GM10266 (cell line): ENCODE results near the gene TBCE.
"Not testable (repeated sequence)": the region's sequence is repeated elsewhere in the genome, so short reads cannot be mapped to it uniquely, and the experiment has no call there.

Source experiments
- DNase-seq: peaks from one replicate; pipeline ENCODE4 v3.0.0; 2012; ENCODE audit errors: extremely low spot score
- TF ChIP-seq, protein P1 (sequence below): IDR thresholded peaks from 2 replicates; pipeline ENCODE4 v1.5.1; 2012; ENCODE audit warnings: mild to moderate bottlenecking, low read depth; ENCODE audit not compliant: control insufficient read depth, insufficient read depth; ENCODE audit errors: missing control alignments

TBCE gene

DNA sequence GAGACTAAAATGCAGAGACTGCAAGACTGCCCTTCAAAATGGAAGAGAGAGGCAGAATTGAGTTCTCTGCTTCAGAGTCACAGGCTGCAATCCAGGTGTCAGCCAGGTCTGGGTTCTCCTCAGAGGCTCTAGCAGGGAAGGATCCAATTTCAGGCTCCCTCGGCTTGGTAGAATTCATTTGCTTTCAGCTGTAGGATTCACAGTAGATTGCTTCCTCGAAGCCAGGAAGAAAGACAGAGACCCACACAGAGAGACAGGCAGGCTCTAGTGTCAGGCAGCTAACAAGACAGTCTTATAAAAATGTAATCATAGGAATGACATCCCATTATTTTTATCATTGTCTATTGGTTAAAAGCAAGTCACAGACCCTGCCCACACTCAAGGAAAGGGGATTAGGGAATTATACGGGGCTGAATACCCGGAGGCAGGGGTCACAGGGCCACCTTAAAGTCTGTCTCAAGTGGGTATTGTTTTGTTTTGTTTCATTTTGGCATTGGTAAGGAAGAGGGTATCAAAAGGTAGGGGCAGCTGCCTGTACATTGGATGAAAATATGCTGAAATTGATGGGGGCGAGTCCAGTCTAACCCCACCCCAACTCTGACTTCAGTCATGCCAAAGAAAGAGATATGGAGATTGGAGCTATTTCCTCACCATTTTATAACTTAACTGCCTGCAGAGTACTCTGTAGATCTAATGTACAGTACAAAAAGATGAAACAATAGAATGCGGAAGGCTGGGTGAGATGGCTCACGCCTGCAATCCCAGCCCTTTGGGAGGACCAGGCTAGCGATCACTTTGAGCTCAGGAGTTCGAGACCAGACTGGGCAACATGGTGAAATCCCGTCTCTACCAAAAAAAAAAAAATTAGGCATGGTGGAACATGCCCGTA, 9.5 kb upstream of the TBCE start:
- TF ChIP-seq, protein P1, sequence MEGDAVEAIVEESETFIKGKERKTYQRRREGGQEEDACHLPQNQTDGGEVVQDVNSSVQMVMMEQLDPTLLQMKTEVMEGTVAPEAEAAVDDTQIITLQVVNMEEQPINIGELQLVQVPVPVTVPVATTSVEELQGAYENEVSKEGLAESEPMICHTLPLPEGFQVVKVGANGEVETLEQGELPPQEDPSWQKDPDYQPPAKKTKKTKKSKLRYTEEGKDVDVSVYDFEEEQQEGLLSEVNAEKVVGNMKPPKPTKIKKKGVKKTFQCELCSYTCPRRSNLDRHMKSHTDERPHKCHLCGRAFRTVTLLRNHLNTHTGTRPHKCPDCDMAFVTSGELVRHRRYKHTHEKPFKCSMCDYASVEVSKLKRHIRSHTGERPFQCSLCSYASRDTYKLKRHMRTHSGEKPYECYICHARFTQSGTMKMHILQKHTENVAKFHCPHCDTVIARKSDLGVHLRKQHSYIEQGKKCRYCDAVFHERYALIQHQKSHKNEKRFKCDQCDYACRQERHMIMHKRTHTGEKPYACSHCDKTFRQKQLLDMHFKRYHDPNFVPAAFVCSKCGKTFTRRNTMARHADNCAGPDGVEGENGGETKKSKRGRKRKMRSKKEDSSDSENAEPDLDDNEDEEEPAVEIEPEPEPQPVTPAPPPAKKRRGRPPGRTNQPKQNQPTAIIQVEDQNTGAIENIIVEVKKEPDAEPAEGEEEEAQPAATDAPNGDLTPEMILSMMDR = no peak
- no peak for DNase-seq

DNA sequence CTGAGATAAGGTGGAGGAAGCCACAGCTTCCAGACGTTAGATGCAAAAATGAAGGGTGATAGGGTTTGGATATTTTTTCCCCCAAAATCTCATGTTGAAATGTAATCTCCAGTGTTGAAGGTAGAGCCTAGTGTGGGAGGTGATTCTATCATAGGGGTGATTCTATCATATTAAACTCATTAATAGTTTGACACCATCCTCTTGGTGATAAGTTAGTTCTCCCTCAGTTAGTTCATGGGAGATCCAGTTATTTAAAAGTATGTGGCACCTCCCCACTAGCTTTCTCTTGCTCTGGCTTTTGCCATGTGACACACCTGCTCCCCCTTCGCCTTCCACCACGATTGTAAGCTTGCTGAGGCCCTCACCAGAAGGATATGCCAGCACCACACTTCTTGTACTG, 8.3 kb upstream of the TBCE start:
- TF ChIP-seq, protein P1 = no peak

DNA sequence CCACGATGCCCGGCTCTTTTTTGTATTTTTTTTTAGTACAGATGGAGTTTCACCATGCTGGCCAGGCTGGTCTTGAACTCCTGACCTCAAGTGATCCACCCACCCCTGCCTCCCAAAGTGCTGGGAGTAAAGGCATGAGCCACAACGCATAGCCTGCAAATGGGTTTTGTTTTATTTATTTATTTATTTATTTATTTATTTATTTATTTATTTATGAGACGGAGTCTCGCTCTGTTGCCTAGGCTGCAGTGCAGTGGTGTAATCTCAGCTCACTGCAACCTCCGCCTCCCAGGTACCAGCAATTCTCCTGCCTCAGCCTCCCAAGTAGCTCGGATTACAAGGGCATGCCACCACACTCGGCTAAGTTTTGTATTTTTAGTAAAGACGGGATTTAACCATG, 3.0 kb upstream of the TBCE start:
- DNase-seq = not testable (repeated sequence)

More for the DNA sequence above, 8.3 kb upstream of the TBCE start:
- DNase-seq = no peak

DNA sequence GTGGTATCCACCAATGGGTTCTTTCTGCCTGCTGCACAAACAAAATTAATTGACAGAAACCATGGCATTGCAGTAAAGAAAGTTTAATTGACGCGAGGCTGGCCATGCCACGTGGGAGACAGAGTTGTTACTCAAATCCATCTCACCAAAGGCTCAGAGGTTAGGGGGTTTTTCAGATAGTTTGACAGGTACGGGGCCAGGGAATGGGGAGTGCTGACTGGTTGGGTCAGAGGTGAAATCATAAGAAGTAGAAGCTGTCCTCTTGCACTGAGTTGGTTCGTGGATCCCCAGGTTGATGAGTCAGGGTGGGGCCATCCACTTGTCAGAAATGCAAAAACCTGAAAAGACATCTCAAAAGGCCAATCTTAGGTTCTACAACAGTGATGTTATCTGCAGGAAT, 941 bp upstream of the TBCE start:
- TF ChIP-seq, protein P1 = no peak

DNA sequence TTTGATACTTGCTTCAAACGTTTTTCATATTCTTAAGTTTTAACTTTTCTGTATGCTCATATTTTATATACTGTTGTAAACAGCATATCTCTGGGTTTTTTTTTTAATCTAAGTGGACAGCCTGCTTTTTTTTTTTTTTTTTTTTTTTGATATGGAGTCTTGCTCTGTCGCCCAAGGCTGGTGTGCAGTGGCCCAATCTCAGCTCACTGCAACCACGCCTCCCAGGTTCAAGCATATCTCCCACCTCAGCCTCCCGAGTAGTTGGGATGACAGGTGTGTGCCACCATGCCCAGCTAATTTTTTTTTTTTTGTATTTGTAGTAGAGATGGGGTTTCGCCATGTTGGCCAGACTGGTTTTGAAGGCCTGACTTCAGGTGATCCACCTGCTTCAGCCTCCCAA, 1.2 kb downstream of the TBCE start:
- TF ChIP-seq, protein P1 = no peak
- no peak for DNase-seq

More for the DNA sequence above, 941 bp upstream of the TBCE start:
- no peak for DNase-seq

DNA sequence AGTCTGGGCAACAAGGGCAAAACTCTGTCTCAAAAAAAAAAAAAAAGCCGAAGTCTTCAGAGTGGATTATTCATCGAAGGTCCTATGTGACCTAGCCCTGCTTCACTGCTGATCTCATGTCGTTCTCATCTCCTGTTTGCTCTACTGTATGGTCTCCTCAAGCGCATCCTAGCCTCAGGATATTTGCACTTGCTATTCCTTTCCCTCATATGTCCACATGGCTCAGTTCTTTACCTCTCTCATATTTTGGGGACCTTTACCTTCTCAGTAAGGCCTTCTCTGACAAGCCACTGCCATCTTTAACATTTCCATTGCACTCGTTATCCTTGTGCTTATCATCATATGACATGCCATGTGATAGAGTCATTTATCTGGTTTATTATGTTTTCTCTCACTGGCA, 2.6 kb downstream of the TBCE start:
- DNase-seq = no peak
- TF ChIP-seq, protein P1 = no peak

DNA sequence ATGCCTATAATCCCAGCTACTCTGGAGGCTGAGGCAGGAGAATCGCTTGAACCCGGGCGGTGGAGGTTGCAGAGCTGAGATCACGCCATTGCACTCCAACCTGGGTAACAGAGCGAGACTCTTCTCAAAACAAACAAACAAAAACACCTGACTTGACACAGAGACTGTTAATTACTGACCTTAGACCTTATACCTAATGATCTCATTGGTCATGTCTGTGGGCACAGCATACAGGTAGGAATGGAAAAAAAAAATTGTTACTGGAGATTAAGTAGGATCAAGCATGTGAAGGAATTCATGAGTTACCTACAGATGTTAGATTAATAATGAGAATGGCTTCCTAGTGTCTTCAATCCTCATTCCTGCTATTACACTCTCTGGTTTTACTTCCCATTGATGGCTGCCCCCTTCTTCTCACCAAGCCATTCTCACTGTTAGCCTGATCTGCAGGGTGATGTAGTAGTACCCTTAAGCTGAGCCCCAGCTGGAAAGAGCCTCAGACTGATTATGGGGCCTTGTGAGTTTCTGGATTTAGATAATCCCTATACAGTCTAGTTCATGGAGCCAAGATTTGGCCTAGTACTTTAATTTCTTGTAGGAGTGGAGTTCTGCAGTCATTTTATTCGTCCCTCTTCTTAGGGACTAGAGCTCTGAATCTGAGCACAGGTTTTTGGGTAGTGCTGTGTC, 8.8 kb downstream of the TBCE start:
- DNase-seq = no peak
- TF ChIP-seq, protein P1 = no peak

DNA sequence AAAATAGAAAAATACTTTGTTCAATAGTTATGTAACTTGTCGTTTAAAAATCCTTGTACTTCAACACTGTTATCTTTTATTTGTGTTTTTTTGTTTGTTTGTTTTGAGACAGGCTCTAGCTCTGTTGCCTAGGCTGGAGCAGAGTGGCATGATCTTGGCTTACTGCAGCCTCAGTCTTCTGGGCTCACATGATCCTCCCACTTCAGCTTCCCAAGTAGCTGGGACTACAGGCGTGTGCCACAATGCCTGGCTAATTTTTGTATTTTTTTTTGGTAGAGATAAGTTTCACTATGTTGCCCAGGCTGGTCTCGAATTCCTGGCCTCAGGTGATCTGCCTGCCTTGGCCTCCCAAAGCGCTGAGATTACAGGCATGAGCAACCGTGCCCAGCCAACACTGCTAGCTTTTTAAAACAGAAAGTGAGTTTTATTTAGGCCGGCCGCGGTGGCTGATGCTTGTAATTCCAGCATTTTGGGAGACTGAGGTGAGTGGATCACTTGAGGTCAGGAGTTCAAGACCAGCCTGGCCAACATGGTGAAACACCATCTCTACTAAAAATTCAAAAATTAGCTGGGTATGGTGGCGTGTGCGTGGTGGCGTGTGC, 11.0 kb downstream of the TBCE start:
- DNase-seq = not testable (repeated sequence)

DNA sequence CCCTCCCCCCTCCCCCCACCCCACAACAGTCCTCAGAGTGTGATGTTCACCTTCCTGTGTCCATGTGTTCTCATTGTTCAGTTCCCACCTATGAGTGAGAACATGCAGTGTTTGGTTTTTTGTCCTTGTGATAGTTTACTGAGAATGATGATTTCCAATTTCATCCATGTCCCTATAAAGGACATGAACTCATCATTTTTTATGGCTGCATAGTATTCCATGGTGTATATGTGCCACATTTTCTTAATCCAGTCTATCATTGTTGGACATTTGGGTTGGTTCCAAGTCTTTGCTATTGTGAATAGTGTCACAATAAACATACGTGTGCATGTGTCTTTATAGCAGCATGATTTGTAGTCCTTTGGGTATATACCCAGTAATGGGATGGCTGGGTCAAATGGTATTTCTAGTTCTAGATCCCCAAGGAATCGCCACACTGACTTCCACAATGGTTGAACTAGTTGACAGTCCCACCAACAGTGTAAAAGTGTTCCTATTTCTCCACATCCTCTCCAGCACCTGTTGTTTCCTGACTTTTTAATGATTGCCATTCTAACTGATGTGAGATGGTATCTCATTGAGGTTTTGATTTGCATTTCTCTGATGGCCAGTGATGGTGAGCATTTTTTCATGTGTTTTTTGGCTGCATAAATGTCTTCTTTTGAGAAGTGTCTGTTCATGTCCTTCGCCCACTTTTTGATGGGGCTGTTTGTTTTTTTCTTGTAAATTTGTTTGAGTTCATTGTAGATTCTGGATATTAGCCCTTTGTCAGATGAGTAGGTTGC, 14.9 kb downstream of the TBCE start:
- not testable (repeated sequence) for DNase-seq

DNA sequence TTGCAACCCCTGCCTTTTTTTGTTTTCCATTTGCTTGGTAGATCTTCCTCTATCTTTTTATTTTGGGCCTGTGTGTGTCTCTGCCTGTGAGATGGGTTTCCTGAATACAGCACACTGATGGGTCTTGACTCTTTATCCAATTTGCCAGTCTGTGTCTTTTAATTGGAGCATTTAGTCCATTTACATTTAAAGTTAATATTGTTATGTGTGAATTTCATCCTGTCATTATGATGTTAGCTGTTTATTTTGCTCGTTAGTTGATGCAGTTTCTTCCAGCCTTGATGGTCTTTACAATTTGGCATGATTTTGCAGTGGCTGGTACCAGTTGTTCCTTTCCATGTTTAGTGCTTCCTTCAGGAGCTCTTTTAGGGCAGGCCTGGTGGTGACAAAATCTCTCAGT, 18.4 kb downstream of the TBCE start:
- not testable (repeated sequence) for DNase-seq
